Loucy (cell line): Measurements from ENCODE around the gene CDH4.

Experiments used
- CTCF ChIP-seq: fragments of 200-600 bp; sonication (generic); conservative IDR thresholded peaks from 2 replicates; pipeline ENCODE4 v1.5.1; 2014; ENCODE audit warnings: mild to moderate bottlenecking, antibody characterized with exemption, low read length
- EZH2phosphoT487 ChIP-seq: fragments of 200-600 bp; IDR thresholded peaks from 2 replicates; pipeline ENCODE4 v1.6.1; 2018; ENCODE audit warnings: antibody characterized with exemption, mild to moderate bottlenecking, moderate library complexity, borderline replicate concordance

DNA sequence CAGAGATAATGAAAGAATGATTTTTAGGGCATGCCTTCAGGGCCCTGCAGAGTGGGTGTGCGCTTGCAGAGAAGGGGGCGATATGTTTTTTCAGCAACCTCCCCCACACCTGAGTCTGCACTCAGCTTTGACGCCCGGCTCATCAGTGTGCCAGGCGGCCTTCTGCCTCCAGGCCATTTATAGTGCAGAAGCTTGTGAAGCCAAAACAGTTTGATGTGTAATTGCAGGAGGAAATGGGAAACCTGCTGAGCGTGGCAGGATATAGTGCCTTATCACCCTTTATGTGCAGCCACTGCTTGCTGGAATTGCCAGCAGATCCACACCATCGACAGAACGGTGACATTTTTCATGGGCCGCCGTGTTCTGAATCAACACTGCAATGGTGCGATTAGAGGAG is 178.2 kb downstream of the CDH4 start:
- no peak for TF ChIP-seq CTCF
- no peak for TF ChIP-seq EZH2phosphoT487
